Lower leg skin (tissue), 3 donors: ENCODE results near the gene TAS2R43.

Source experiments
- POLR2A ChIP-seq, 2 donors: fragments of 450-650 bp; IDR thresholded peaks; one replicate each; pipeline ENCODE4 v1.6.1; 2016 to 2017; ENCODE audit warnings: antibody characterized with exemption in 2 of 2, mild to moderate bottlenecking in 1 of 2, moderate library complexity in 1 of 2
- TF ChIP-seq, protein P1 (sequence below), 3 donors: fragments of 450-650 bp; IDR thresholded peaks; one replicate each; pipeline ENCODE4 v1.5.1; 2016; ENCODE audit warnings: antibody characterized with exemption in 3 of 3, mild to moderate bottlenecking in 3 of 3, moderate library complexity in 2 of 3

GRCh38 chr12:11070999-11071398 is 21.1 kb downstream of the TAS2R43 start:
- TF ChIP-seq, protein P1, sequence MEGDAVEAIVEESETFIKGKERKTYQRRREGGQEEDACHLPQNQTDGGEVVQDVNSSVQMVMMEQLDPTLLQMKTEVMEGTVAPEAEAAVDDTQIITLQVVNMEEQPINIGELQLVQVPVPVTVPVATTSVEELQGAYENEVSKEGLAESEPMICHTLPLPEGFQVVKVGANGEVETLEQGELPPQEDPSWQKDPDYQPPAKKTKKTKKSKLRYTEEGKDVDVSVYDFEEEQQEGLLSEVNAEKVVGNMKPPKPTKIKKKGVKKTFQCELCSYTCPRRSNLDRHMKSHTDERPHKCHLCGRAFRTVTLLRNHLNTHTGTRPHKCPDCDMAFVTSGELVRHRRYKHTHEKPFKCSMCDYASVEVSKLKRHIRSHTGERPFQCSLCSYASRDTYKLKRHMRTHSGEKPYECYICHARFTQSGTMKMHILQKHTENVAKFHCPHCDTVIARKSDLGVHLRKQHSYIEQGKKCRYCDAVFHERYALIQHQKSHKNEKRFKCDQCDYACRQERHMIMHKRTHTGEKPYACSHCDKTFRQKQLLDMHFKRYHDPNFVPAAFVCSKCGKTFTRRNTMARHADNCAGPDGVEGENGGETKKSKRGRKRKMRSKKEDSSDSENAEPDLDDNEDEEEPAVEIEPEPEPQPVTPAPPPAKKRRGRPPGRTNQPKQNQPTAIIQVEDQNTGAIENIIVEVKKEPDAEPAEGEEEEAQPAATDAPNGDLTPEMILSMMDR (IDR thresholded peaks at IDR 0.05): no peak
- no peak for TF ChIP-seq POLR2A (IDR thresholded peaks at IDR 0.05)
